ENCODE results near the gene CEP85L. TPM values are rescaled to one million over a fixed set of nuclear protein-coding genes. Genes with fewer than 3 reads are reported as not detected.

Gene CEP85L
- total and polyA plus RNA-seq, 10 of the 15 experiments (the other 5 are each of a cell fraction or from before 2014, with no cell fraction given): 1.8 to 10.9 (median 7.1) TPM

DNA sequence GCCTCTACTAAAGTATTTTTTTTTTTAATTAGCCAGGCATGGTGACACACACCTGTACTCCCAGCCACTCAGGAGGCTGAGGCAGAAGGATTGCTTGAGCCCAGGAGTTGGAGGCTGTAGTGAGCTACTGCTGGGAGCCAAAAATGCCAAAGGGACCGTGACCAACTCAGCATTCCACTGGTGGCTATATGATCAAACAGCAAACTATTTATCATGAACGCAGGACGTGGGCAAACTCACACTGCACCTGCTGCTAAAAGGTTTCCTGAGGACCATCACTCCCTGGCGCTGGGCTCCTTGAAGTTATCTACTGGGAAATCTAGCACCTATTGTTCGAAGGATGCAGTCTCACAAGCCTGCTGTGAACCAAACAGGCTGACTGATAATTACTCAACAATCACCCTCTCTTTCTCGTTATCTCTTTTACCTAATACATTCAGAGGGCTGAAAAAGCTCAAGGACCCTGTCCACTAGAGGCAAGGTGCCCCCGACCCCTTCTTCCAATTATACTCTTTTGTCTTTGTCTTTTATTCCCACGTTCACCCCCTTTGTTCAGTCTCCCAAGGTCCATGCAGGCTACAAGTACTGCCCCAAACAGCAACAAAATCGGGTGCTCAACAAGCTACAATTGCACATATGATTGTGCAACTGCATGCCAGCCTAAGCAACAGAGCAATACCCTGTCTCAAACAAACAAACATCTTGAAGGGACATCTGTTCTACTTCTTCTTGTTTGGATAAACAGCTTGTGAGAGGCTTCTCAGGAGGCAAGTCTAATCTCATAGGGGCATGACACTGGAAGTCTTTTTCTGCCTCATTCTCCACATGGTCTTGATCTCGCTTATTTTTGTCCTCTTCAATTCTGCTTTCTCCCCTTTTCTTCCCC lies 151.0 kb downstream of the CEP85L start (continued):
- TF ChIP-seq ZNF217 (IDR thresholded peaks at IDR 0.05) (no peak), FOS (IDR thresholded peaks at IDR 0.05; ENCODE audit: borderline replicate concordance, extremely low read depth, insufficient read length) (no peak), DPF2 (IDR thresholded peaks at IDR 0.05) (no peak), NR2C1 (IDR thresholded peaks at IDR 0.05) (no peak), HDAC6 (IDR thresholded peaks at IDR 0.05; ENCODE audit: unreplicated experiment) (no peak), NFXL1 (IDR thresholded peaks at IDR 0.05; ENCODE audit: borderline replicate concordance) (no peak), IRF4 (IDR thresholded peaks at IDR 0.05; ENCODE audit: low read depth, low read length) (no peak)
- TF ChIP-seq, protein P1, sequence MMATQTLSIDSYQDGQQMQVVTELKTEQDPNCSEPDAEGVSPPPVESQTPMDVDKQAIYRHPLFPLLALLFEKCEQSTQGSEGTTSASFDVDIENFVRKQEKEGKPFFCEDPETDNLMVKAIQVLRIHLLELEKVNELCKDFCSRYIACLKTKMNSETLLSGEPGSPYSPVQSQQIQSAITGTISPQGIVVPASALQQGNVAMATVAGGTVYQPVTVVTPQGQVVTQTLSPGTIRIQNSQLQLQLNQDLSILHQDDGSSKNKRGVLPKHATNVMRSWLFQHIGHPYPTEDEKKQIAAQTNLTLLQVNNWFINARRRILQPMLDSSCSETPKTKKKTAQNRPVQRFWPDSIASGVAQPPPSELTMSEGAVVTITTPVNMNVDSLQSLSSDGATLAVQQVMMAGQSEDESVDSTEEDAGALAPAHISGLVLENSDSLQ (IDR thresholded peaks at IDR 0.05): no peak
- TF ChIP-seq, protein P2, sequence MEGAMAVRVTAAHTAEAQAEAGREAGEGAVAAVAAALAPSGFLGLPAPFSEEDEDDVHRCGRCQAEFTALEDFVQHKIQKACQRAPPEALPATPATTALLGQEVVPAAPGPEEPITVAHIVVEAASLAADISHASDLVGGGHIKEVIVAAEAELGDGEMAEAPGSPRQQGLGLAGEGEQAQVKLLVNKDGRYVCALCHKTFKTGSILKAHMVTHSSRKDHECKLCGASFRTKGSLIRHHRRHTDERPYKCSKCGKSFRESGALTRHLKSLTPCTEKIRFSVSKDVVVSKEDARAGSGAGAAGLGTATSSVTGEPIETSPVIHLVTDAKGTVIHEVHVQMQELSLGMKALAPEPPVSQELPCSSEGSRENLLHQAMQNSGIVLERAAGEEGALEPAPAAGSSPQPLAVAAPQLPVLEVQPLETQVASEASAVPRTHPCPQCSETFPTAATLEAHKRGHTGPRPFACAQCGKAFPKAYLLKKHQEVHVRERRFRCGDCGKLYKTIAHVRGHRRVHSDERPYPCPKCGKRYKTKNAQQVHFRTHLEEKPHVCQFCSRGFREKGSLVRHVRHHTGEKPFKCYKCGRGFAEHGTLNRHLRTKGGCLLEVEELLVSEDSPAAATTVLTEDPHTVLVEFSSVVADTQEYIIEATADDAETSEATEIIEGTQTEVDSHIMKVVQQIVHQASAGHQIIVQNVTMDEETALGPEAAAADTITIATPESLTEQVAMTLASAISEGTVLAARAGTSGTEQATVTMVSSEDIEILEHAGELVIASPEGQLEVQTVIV (IDR thresholded peaks at IDR 0.05; ENCODE audit: borderline replicate concordance, partially characterized antibody): no peak

Data from GM12878 (cell line).